Transverse colon (tissue), 4 donors: Measurements from ENCODE around the gene UBE4B.

ENCODE experiments used
- EP300 ChIP-seq: sonication (generic); formaldehyde crosslinking; IDR thresholded peaks from one replicate; pipeline ENCODE4 v1.6.1; 2017; ENCODE audit warnings: antibody characterized with exemption, low read depth
- POLR2AphosphoS5 ChIP-seq, 3 donors: sonication (generic); formaldehyde crosslinking; IDR thresholded peaks; one replicate each; pipeline ENCODE4 v1.6.1; 2016; ENCODE audit warnings: antibody characterized with exemption in 3 of 3
- TF ChIP-seq, protein P1 (sequence below), 5 experiments: fragments of 200-600 bp in 3 of 5; fragments of 450-650 bp in 2 of 5; sonication (generic) in 3 of 5; IDR thresholded peaks; 1 replicate in 2 of 5; 2 replicates in 3 of 5; pipeline ENCODE4 v1.5.1; 2016 to 2017; ENCODE audit warnings: antibody characterized with exemption in 5 of 5, inconsistent platforms in 3 of 5, mild to moderate bottlenecking in 2 of 5, moderate library complexity in 1 of 5

DNA sequence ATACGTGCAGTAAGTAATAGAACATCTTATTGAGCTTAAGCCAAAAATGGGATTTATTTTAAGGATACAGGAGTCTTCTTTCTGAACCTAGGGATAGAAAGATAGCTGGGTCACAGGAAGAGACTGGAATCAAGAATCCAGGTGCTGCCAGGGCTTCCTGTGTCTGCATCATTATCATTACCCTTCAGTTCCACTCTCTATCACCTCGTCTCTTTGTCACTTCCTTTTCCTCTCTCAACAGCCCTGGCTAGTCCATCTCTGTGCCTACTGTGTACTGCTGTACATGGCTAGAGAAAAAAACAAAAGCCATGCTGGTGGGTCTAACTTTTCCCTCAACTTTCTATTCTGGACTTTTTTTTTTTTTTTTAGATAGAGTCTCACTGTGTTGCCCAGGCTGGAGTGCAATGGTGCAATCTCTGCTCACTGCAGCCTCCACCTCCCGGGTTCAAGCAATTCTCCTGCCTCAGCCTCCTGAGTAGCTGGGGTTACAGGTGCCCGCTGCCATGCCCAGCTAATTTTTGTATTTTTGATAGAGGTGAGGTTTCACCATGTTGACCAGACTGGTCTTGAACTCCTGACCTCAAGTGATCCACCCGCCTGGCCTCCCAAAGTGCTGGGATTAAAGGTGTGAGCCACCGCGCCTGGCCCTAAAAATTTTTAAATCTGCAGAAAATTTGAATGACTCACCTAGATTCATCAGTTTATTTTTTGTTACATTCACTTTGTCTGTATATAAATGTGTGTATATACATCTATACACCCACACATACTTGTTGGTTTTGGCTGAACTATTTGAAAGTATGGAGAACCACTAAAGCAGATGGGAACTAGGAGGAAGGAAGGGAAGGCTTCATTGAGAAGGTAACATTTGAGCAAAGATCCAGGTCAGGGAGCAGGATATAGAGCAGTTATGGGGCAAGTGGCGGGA is 31.9 kb downstream of the UBE4B start:
- TF ChIP-seq, protein P1, sequence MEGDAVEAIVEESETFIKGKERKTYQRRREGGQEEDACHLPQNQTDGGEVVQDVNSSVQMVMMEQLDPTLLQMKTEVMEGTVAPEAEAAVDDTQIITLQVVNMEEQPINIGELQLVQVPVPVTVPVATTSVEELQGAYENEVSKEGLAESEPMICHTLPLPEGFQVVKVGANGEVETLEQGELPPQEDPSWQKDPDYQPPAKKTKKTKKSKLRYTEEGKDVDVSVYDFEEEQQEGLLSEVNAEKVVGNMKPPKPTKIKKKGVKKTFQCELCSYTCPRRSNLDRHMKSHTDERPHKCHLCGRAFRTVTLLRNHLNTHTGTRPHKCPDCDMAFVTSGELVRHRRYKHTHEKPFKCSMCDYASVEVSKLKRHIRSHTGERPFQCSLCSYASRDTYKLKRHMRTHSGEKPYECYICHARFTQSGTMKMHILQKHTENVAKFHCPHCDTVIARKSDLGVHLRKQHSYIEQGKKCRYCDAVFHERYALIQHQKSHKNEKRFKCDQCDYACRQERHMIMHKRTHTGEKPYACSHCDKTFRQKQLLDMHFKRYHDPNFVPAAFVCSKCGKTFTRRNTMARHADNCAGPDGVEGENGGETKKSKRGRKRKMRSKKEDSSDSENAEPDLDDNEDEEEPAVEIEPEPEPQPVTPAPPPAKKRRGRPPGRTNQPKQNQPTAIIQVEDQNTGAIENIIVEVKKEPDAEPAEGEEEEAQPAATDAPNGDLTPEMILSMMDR (IDR thresholded peaks at IDR 0.05) = no peak
- TF ChIP-seq POLR2AphosphoS5 (IDR thresholded peaks at IDR 0.05) = no peak
- no peak for TF ChIP-seq EP300
